Fibroblast of skin of right quadriceps (primary cell): Measurements from ENCODE around the gene PAPPA.

ENCODE experiments used
- DNase-seq: peaks from one replicate; pipeline ENCODE4 v3.0.0-alpha.2; 2013

PAPPA gene

DNA sequence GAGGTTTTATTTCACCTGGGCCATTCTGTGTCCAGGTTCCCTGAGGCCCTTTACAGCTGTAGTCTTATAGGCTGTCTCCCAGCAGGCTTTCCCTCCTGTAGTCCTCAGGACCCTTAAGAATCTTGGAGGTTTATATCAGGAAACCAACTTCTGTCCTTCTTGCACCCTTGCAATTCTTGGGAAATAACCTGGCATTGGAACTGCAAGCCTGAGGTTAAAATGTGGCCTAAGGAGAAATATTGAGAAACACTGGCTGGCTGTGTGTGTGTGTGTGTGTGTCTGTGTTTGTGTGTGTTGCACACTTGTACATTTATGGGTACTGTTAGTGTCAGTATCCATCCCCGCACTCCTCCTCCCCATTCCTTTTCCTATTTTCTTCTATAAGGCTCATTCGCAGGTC is 168.9 kb downstream of the PAPPA start:
- peak; percentile 28 for DNase-seq

DNA sequence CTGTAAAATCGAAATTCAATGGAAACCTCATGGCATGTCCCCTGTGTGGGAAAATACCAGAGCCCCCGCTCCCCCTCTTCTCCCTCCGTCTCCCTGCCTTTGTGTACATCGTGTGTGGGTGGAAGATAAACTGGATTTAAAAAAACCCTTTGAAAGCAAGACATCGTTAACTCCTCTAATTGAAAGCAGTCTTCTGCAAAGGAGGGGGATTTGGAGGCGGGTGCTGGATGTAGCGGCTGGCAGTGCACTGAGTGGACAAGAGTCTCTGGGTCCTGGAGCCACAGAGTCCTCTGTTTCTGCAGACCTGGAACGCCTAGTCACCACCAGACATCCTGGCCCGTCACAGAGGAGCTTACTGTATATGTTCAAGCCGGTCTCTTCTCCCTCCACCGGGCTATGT is 169.4 kb downstream of the PAPPA start:
- peak; percentile 42 for DNase-seq

DNA sequence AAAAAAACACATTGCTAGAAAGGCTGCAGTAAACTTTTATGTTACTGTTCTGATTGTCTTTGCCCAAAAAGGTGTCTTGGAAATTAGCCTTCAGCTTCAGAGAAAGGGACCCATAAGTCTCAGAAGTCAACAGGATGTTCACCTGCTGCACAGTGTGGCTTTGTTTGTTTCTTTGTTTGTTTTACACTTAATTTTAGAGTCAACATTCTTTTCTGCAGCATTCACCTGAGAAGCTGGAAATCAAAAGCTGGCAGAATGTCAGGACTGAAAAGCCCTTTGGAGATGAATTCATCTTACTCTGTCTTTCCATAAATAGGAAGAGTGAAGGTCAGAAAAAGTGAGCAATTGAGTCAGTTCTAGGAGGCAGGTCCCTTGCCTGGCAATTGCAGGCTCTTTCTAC is 170.0 kb downstream of the PAPPA start:
- DNase-seq: no peak

DNA sequence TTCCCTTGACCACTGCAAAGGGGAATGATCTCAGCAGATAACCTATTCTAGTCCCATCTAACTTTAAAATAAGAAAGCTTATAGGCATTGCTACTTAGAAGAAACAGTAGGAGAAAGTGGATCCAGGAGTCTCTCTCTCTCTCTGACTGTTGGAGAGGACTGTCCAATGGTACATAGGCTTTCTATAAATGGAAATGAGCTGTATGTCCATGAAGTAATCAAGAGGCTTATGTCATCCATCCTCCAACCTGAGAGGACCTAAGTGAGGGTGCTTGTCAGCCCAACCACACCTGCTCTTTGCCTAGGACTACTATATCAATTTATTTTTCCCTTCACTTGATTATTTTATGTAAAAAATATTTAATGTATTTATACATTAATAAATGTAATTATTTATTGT is 172.3 kb downstream of the PAPPA start:
- no peak for DNase-seq

DNA sequence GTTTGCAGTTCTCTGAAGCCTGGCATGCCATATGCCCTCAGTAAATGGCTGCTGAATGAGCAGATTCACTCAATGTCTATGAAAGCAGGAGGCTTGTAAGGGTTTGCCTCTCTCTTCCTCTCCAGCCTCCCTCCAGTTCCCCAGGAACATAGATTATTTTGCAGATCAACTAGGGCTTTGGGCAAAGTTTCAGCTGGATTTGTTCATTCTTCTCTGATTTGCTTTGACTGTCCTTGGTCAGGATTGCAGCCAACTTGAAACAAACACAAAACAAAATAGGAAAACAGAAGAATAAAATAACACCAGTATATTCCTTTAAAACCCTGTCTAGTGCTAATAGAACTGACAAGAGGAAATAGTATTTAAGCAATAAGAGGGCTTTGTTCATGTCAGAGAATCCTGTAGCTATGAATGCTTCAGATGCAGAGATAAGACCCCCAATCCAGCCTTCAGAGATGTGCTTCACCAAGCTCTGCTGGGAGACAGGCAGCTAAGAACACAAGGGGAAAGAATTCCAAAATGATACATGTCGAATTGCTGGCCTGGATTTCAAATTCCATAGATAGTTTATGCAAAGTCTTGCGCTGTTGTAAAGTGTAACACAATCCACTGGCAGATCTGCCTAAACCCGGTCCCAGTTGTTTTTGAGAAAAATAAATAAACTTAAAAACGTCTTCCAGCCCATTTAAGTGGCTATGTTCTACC is 174.3 kb downstream of the PAPPA start:
- peak; percentile 72 for DNase-seq

DNA sequence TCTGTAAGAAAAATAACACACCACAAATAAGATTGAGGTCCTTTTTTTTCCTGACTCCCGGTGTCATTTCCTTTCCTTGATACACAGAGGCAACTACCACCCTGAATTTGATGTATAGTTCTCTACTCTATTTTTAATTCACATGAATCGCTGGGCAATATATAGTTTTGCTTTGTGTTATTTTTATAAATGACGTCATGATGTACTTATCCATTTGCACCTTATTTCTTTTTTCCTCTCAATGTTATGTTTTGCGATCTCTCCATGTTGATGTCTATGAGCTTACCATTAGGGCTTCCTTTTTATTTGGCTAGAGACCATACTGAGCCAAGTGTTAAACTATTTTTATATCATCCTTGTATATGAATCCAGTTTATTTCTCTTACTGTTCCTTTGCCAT is 175.9 kb downstream of the PAPPA start:
- no peak for DNase-seq

DNA sequence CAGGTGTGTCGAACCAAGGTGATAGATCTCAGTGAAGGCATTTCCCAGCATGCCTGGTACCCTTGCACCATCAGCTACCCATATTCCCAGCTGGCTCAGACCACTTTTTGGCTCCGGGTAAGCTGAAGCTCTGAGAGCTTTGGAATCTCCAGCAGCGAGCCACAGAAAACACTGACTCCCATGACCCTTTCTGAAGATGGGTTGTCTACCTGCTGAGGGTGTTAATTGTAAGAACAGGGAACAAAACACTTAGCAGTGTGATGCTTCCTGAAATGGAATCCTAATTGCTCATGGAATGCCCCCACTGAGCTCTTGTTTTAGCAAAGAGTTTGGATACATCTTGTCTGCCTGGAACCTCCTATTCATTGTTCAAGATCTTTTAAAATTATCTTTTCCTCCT is 177.7 kb downstream of the PAPPA start:
- DNase-seq: no peak

DNA sequence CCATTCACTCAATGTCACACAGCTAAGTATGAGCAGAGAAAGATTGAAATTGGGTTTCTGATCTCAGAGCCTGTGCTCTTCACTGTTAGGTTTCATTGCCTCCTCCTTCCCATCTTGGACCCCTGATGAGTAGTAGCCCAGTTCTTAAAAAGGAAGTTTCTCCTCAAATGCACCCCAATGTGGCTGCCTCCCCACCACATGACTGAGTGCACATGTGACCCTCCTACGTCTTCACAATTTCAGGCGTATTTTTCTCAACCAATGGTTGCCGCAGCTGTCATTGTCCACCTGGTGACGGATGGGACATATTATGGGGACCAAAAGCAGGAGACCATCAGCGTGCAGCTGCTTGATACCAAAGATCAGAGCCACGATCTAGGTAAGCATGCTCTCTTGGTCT is 178.5 kb downstream of the PAPPA start:
- DNase-seq: no peak

DNA sequence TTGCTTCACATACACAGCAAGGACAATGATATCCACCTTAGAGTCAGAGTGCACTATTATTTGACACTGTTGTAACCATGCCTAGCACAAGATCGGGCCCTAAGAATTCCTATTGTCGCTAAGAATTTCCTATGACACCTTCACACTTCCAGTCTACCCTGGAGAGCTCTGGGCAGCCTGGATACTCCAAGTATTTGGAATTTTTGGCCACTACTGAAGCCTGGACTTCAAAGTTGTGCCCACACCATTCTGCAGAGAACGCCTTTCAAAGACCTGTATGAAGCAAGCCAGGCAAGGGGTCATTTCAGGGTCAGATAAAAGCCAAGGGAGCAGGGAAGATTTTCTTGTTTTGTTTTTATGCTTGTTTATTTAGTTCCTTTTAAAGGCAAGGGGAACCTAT is 179.7 kb downstream of the PAPPA start:
- no peak for DNase-seq

DNA sequence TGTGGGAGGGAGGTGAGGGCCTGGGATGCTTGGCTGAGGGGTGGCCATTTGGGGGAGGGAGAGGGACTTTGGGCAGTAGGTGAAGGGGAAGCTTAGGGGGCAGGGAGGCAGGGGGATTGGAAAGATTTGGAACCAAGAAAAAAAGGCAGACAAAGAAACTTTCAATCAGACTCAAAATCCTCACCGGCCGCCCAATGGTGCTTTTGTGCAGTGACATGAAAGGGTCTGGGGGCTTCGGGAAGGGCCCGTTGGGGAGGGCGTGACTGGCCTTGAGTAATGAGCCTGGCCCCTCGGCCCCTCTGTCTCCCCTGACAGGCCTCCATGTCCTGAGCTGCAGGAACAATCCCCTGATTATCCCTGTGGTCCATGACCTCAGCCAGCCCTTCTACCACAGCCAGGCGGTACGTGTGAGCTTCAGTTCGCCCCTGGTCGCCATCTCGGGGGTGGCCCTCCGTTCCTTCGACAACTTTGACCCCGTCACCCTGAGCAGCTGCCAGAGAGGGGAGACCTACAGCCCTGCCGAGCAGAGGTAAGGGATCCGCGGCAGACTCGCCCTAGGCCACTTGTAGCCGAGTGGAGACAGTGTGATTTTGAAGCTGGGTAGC is 181.1 kb downstream of the PAPPA start:
- DNase-seq: no peak

DNA sequence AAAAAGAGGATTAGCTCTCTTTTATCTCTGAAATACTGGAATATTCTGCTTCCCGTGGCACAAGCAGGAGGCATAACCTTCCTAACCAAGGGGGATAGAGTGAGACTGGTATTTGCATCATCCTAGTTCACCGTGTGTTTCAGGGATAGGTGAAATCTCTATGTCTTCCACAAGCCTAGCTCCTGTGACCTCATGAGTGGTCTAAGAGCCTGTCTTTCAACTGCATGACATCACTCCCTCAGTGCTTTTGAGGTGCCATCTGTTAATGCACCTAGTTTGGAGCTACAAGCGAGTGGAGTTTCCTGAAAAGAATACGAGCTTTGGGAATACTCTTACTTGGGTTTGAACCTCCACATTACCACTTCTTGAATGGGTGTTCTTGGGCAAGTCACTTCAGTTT is 181.8 kb downstream of the PAPPA start:
- DNase-seq: no peak

DNA sequence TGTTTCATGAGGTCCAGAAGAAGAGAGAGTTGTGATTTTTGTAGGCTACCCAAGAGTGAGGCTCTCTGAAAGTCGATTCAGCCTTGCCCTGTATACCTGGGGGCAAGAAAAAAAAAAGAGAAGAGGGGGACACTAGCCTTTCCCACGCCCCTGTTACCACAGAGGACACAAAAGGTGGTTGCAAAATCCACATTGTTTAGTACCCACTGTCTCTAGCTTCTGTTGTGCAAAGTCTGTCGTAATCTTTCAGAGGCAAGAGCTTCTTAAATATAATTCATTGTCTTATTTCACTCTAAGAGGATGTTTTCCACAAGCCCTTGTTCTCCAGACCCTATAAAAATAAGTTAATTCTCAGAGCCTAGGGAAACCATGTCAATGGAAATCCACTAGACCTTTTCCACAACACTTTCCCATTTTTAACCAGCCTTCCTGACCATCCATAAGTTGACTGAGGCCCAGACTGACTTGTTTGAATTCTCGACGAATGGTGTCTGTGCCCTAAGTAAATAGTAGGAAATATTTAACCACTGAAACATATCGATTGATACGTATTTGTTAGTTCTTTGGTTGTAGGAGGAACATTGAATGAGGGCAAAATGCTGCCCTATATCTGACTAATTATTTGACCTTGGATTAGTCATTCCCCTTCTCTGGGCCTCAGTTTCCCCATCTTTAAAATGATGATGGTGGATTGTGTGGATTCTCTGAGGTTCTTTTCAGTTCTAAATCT is 182.7 kb downstream of the PAPPA start:
- peak; percentile 29 for DNase-seq

DNA sequence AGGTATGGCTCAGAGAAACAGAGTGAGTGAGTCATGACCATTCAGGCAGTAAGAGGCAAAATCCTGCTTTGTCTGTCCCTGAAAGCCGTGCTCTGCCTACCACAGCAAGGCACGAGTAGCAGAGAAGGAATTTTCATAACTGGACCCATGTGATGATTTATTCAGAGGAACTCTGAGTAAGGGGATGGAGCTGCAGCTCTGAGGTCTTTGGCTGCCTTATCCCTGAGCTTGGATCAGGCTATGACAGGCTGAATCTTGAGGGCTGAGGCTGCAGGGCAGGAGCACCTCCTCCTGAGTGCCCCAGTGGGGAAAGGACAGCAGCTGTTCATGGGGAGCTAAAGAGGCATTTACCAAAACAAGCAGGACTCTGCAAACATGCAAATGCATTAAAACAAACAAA is 183.4 kb downstream of the PAPPA start:
- DNase-seq: peak; percentile 82

DNA sequence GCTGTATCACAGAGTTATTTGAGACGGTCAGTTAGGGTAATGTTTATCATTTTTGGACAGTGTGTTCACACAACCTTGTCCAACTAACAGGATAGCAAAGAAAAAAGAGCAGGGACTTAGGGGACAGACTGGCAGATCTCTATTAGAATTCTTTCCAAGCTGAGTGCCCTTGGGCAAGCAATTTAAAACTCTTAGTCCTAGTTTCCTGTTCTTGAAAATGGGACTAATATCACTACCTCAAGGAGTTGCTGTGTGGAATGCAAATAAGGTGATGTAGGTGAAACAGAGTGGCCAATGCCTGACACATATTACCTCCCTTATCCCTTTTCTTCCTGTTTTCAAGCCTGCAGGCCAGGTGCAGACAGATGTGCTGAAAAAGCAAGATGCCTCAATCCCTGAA is 186.7 kb downstream of the PAPPA start:
- no peak for DNase-seq

DNA sequence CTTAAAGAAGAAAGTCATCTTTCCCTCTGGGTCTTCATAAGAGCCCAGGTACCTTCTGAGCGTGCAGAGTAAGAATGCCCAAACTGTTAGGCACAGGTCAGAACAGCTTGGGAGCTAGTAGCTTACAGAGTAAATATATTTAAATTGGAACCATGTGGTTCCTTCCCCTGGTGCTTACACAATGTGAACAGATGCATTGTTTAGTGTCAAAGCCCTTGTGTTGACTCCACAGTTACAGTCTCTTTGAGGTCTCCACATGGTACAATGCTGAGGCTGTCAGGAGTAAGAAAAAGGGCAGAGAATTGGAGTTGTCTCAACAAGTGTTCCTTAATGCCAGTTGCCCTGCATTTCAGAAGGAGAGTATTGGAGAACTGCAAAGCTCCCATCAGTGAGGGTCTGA is 188.5 kb downstream of the PAPPA start:
- peak; percentile 25 for DNase-seq

DNA sequence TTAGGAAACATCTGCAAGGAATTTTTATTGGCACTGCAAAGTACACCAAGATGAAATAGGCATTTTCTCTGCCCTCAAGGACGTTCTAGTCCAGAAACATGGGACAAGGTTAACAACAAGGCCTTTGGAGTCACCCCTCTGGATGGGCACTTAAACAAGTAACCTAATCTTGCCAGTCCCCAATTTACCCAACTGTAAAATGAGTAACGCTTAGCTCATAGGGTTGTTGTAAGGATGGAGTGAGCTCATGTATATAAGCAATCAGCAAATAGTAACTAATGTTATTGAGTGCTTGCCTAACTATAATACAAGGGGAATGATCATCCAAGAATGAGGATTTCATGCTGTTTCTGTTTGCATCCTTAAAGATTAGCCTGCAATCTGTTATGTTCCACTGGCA is 189.3 kb downstream of the PAPPA start:
- DNase-seq: no peak

DNA sequence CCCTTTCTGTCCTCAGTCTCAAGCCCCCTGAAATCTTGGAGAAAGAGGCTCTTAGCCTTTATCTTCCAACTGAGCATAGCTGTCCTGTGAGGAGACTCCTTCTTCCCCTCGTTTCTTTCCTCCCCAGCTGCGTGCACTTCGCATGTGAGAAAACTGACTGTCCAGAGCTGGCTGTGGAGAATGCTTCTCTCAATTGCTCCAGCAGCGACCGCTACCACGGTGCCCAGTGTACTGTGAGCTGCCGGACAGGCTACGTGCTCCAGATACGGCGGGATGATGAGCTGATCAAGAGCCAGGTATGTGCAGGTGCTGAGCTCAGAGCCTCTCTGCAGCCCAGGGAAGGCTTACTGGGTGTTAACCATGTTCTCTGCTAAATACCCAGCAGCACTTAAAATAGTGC is 190.8 kb downstream of the PAPPA start:
- no peak for DNase-seq

DNA sequence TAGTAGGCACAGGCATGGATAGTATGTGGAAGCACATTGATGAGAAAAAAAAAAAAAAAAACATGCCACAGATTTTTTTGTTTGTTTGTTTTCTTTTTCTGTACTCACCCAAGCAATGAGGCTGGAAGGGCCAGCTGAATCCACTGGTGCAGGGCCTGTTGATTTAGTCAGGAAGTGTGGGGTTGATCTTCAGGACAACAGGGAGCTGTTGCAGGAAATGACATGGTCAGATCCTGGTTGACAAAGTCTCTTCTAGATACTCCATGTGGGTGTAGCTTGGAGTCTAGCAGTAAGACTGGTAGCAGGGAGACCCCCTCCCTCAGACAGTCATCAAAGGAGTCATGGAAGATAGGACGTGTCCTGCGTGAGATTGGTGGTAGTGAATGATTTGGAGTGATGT is 191.8 kb downstream of the PAPPA start:
- DNase-seq: no peak

DNA sequence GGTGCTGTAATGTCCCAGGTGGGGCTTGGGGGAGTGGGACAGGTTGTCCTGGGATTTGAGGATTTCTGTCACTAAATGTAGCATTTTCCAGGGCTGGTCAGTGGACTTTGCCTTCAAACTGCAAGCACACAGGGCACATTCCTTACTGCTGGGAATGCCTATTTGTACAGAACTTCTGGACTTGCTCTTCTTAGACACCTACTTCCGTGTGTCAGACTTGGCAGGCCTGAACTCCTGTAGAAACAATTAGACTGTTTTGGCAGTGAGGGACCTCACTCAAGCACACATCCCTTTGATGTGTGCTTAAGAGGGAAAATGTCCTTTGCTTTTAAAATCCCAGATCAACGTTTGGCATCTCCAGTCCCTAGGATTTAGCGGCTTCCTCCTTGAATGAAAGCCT is 192.2 kb downstream of the PAPPA start:
- DNase-seq: no peak

DNA sequence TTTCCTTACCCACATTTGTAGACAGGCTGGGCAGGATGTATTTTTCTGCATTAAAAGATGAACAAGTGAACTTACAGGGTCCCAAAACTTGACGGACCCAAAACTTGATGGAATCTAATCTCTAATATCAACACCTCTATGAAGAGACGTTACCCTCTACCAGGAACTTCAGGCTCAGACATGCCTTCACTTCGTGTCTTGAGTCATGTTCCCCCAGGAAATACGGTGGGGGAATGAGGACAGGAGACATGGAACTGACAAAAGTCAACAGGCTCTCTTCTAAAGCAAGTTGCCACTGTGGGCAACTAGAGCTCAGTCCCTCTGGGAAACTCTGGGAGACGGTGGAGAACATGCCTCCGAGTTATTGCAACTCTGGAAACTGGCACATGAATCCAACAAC is 196.1 kb downstream of the PAPPA start:
- no peak for DNase-seq

DNA sequence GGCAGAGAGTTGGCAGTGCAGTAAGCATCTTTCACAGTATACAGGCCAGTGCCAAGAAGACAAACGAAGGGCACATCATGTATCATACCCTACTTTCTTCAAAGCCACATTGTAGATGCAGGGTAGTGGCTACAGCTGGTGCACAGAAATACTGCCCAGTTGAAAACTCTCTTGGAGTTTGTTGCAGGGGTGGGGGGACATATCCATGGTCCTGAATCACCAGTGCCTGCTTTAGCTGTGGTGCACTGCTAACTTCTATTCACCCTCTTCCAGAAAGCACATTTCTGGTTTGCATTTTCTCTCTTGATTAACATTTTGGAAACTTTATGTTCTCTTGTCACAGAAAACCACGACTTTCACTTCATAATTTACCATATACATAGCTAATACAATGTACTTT is 196.6 kb downstream of the PAPPA start:
- DNase-seq: no peak

DNA sequence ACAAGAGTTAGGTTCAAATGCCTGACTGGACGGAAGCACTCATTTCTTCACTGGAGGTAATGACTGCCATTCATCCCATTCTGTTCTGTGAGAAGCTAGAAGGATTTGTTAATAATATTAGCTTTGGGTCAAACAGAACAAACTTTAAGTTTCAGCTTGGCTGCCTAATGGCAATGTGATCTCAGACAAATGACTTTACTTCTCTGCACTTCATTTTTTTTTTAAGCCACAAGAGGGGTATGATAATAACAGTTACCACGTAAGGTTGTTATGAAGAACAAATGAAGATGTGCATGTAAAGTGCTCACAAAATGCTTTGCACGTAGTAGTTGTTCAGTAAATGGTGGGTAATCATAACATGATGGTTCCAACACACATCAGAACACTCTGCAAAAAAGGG is 199.4 kb downstream of the PAPPA start:
- no peak for DNase-seq

DNA sequence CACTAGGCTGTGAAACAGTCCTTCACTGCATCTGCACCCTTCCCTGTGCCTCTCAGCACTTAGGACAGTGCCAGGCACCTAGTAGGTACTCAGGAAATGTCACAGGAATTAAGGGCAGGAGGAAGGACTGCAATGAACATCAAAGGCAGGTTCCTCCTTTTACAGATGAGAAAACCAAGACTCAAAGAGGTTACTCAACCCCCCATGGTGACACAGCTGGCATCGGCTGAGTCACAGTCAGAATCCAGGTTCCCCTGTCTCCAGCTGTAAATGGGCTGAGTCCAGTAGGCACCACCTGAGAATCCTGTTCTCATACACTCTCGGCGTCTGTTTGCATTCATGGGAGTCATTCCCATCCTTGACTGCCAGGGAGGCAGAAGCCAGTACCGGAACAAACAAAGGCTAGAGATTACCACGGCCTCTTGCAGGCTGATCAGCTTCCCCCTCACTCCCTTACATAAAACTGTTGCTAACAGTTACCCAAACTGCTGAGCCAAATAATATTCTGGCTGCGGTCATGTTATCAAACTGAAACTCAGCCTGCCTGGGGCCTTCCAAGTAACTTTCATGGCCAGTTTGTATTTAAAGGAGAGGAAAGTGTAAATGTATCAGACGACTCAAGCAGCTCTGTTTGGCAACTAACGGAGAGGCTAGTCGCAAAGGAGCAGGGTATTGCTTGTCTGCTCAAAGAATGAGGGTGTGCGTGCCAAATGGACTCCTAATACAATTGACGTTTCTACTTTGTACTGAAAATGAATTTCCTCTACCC is 201.7 kb downstream of the PAPPA start:
- no peak for DNase-seq

DNA sequence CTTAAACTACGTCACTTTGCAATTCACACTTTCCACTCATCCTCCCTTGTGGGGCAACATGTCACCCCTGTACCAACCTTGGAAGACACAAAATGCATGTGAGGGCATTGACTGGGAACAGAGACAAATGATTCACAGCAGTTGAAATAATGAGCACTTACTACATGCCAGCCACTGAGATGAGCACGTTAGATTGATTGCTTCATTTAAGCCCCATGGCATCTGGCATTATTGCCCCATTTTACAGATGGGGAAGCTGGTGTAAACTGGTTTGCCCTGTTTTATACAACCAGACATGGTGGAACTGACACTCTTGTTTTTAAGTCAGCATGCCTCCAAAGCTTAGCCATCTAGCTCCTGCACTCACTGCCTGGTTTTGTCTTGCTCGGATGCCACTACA is 204.7 kb downstream of the PAPPA start:
- DNase-seq: no peak
